GM12873 (cell line): ENCODE results near the gene HSD3B1.

ENCODE experiments used
- TF ChIP-seq, protein P1 (sequence below): IDR thresholded peaks from 2 replicates; pipeline ENCODE4 v1.5.1; 2012; ENCODE audit warnings: low read depth, mild to moderate bottlenecking, moderate library complexity, low read length, control low read depth; ENCODE audit not compliant: insufficient read depth; ENCODE audit errors: missing control alignments

Gene HSD3B1

DNA sequence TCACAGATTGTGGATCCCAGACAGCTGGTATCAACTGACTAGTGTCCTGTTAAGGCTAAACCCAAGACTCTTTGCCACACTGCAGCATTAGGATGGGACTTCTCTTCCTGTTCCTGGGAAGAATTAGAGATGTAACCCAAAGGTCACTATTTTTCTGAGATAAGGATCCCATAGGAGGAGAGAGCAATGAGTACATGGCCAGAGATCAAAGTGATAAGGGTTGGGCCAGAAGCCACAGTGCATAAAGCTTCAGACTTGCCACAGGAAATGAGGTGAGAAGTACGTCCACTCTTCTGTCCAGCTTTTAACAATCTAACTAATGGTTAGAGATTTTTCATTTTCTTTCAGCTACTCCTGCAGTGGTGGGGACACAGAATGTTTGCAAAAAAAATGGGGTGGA, at the start of gene HSD3B1:
Gene HSD3B1, plus strand, starts transcription at position 270 of the 400 bp plus-strand sequence. CDS start 267 bp downstream, outside the sequence.
- TF ChIP-seq, protein P1, sequence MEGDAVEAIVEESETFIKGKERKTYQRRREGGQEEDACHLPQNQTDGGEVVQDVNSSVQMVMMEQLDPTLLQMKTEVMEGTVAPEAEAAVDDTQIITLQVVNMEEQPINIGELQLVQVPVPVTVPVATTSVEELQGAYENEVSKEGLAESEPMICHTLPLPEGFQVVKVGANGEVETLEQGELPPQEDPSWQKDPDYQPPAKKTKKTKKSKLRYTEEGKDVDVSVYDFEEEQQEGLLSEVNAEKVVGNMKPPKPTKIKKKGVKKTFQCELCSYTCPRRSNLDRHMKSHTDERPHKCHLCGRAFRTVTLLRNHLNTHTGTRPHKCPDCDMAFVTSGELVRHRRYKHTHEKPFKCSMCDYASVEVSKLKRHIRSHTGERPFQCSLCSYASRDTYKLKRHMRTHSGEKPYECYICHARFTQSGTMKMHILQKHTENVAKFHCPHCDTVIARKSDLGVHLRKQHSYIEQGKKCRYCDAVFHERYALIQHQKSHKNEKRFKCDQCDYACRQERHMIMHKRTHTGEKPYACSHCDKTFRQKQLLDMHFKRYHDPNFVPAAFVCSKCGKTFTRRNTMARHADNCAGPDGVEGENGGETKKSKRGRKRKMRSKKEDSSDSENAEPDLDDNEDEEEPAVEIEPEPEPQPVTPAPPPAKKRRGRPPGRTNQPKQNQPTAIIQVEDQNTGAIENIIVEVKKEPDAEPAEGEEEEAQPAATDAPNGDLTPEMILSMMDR, result no peak

GRCh38 chr1:119462964-119463363, 44.0 kb upstream of the HSD3B1 start:
- TF ChIP-seq, protein P1, result no peak

- TF ChIP-seq, protein P1, result no peak
These were observed 43.4 kb upstream of the HSD3B1 start for GRCh38 chr1:119463569-119463968.

DNA sequence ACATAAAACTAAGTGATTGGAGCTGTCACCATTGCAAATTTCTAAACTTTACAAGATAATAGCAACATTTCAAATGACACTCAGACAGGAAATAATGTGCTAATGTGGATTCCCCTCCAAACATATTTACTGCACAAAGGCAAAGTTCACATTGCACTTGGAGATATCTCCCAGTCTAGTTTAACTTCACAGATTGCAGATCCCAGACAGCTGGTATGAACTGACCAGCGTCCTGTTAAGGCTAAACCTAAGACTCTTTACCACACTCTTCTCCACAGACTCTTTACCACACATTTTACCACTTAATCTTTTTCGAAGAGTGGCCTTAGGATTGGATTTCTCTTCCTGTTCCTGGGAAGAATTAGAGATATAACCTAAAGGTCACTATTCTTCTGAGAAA, 40.6 kb upstream of the HSD3B1 start:
- TF ChIP-seq, protein P1, result no peak

GRCh38 chr1:119467219-119467618, 39.8 kb upstream of the HSD3B1 start:
- TF ChIP-seq, protein P1, result no peak

- TF ChIP-seq, protein P1, result no peak
These were observed 38.9 kb upstream of the HSD3B1 start for GRCh38 chr1:119467857-119468668.

GRCh38 chr1:119469741-119470140, 37.3 kb upstream of the HSD3B1 start:
- TF ChIP-seq, protein P1, result no peak
